Ishikawa (cell line): ENCODE measurements around the gene LRRN3.

ENCODE experiments used
- CEBPB ChIP-seq: IDR thresholded peaks from 2 replicates; pipeline ENCODE4 v1.6.1; 2012
- CREB1 ChIP-seq: IDR thresholded peaks from 2 replicates; pipeline ENCODE4 v1.6.1; 2012; ENCODE audit warnings: low read depth
- EGR1 ChIP-seq: IDR thresholded peaks from 2 replicates; pipeline ENCODE4 v1.6.1; 2012
- EP300 ChIP-seq: IDR thresholded peaks from 2 replicates; pipeline ENCODE4 v1.6.1; 2012; ENCODE audit warnings: borderline replicate concordance
- FOXM1 ChIP-seq: IDR thresholded peaks from 2 replicates; pipeline ENCODE4 v1.6.1; 2012; ENCODE audit warnings: low read depth, borderline replicate concordance
- NFIC ChIP-seq: IDR thresholded peaks from 2 replicates; pipeline ENCODE4 v1.6.1; 2012
- RAD21 ChIP-seq: IDR thresholded peaks from 2 replicates; pipeline ENCODE4 v1.6.1; 2012; ENCODE audit warnings: low read depth
- REST ChIP-seq: IDR thresholded peaks from 2 replicates; pipeline ENCODE4 v1.6.1; 2012; ENCODE audit warnings: low read depth, mild to moderate bottlenecking
- TAF1 ChIP-seq: IDR thresholded peaks from 2 replicates; pipeline ENCODE4 v1.6.1; 2012; ENCODE audit warnings: low read depth, mild to moderate bottlenecking
- TCF12 ChIP-seq: IDR thresholded peaks from 2 replicates; pipeline ENCODE4 v1.6.1; 2012; ENCODE audit warnings: low read depth
- TEAD4 ChIP-seq: IDR thresholded peaks from 2 replicates; pipeline ENCODE4 v1.6.1; 2012
- USF1 ChIP-seq: IDR thresholded peaks from 2 replicates; pipeline ENCODE4 v1.6.1; 2012
- YY1 ChIP-seq: IDR thresholded peaks from 2 replicates; pipeline ENCODE4 v1.6.1; 2012; ENCODE audit warnings: low read depth
- ZBTB7A ChIP-seq: IDR thresholded peaks from 2 replicates; pipeline ENCODE4 v1.6.1; 2012; ENCODE audit warnings: low read depth
- TF ChIP-seq, protein P1 (sequence below): IDR thresholded peaks from 2 replicates; pipeline ENCODE4 v1.6.1; 2012

The LRRN3 gene

GRCh38 chr7:111138586-111138985 lies 47.7 kb downstream of the LRRN3 start:
- no peak for TF ChIP-seq YY1
- TF ChIP-seq REST: no peak
- no peak for TF ChIP-seq NFIC
- no peak for TF ChIP-seq ZBTB7A
- TF ChIP-seq EGR1: no peak
- no peak for TF ChIP-seq TAF1
- no peak for TF ChIP-seq USF1
- TF ChIP-seq RAD21: no peak
- TF ChIP-seq EP300: no peak
- TF ChIP-seq CEBPB: no peak
- TF ChIP-seq FOXM1: no peak
- no peak for TF ChIP-seq TCF12
- TF ChIP-seq TEAD4: no peak
- no peak for TF ChIP-seq CREB1

DNA sequence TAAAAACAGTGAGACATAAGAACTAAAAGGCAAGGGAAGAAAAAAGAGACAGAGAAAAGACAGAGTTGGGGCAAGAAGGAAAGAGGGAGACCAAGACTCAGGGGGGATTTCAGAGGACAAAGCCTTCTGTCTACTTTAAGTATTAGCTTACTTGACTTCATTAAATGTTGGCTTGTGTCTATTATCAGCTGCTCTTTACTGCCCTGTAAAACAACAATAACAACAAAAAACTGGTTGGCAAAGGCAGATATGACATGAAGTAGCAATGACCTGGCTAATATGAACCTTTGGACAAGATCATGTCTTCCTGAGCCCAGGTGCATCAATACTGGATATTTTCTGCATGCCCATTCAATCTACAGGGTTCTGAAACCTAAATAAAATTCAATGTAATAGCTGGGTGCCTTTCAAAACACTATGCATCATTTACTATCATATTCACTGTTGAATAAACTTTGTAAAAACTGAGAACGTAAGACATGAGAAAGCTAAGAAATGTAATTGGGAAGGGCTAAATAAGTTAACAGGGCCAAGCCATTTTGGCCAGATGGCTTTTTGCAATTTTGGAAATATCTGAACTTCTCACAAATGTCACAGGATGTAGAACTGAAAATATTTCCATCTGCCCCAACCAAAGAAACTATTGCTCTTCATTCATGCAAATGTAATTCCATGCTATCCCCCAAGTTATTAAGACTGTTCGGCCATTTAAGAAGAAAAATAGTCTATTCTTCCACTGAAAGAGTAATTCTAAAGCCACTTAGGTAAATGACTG lies 49.4 kb downstream of the LRRN3 start:
- TF ChIP-seq EP300 (no peak), CEBPB (no peak), CREB1 (no peak), NFIC (no peak), TCF12 (no peak), REST (no peak), USF1 (no peak), TEAD4 (no peak), EGR1 (no peak), RAD21 (no peak), YY1 (no peak), ZBTB7A (no peak), TAF1 (no peak), FOXM1 (no peak)
- TF ChIP-seq, protein P1, sequence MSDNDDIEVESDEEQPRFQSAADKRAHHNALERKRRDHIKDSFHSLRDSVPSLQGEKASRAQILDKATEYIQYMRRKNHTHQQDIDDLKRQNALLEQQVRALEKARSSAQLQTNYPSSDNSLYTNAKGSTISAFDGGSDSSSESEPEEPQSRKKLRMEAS: no peak

- TF ChIP-seq CREB1 (no peak), REST (no peak), TAF1 (no peak), TCF12 (no peak), NFIC (no peak), RAD21 (no peak), USF1 (no peak), EGR1 (no peak), CEBPB (no peak), FOXM1 (no peak), ZBTB7A (no peak), YY1 (no peak), EP300 (no peak)
- TF ChIP-seq, protein P1: no peak
Measured at GRCh38 chr7:111145472-111145871, 54.5 kb downstream of the LRRN3 start.

GRCh38 chr7:111146136-111146535 lies 55.2 kb downstream of the LRRN3 start:
- TF ChIP-seq TAF1 (no peak), TCF12 (no peak), CEBPB (no peak), EP300 (no peak), NFIC (no peak), FOXM1 (no peak), RAD21 (no peak), EGR1 (no peak)
